ENCODE measurements around the gene GSG1L. TPM values are rescaled to one million over a fixed set of nuclear protein-coding genes. Genes with fewer than 3 reads are reported as not detected.

Gene GSG1L
- total RNA-seq, 1 donor from 2014 or later, result not detected

GRCh38 chr16:27841911-27842310 lies 221.6 kb downstream of the GSG1L start:
- H3K4me3 ChIP-seq, result no peak overlapping the region
- intact Hi-C loops (cut with DNase I), result no loop called here
- no peaks in the 10 kb centered on the region for H3K27me3 ChIP-seq
- DNase-seq (ENCODE audit: low spot score in 2 of 2), result no peak
- no peaks in the 10 kb centered on the region for H3K4me1 ChIP-seq
- TF ChIP-seq CTCF (IDR thresholded peaks at IDR 0.05), result no peak
- no peaks in the 10 kb centered on the region for H3K36me3 ChIP-seq
- H3K9me3 ChIP-seq, result no peaks in the 10 kb centered on the region
- H3K27ac ChIP-seq, result no peak overlapping the region

GRCh38 chr16:27841061-27841801 lies 222.3 kb downstream of the GSG1L start:
- no peaks in the 10 kb centered on the region for H3K27me3 ChIP-seq
- intact Hi-C loops (cut with DNase I), result no loop called here
- no peak for TF ChIP-seq CTCF (IDR thresholded peaks at IDR 0.05)
- H3K36me3 ChIP-seq, result no peaks in the 10 kb centered on the region
- no peaks in the 10 kb centered on the region for H3K4me1 ChIP-seq
- no peak overlapping the region for H3K27ac ChIP-seq
- H3K4me3 ChIP-seq, result no peak overlapping the region
- no peaks in the 10 kb centered on the region for H3K9me3 ChIP-seq
- DNase-seq (ENCODE audit: low spot score in 2 of 2), result no peak

GRCh38 chr16:27840311-27841060 lies 223.0 kb downstream of the GSG1L start:
- Histone ChIP-seq H3K27ac (no peak overlapping the region), H3K36me3 (no peaks in the 10 kb centered on the region), H3K27me3 (no peaks in the 10 kb centered on the region), H3K4me3 (no peak overlapping the region), H3K9me3 (no peaks in the 10 kb centered on the region), H3K4me1 (no peaks in the 10 kb centered on the region)
- TF ChIP-seq CTCF (IDR thresholded peaks at IDR 0.05), result no peak
- intact Hi-C loops (cut with DNase I), result no loop called here
- DNase-seq (ENCODE audit: low spot score in 2 of 2), result no peak

GRCh38 chr16:27839419-27839818 lies 224.1 kb downstream of the GSG1L start:
- Histone ChIP-seq H3K9me3 (no peaks in the 10 kb centered on the region), H3K4me1 (no peaks in the 10 kb centered on the region), H3K27ac (no peak overlapping the region), H3K27me3 (no peaks in the 10 kb centered on the region), H3K4me3 (no peak overlapping the region), H3K36me3 (no peaks in the 10 kb centered on the region)
- intact Hi-C loops (cut with DNase I), result no loop called here
- no peak for TF ChIP-seq CTCF (IDR thresholded peaks at IDR 0.05)
- no peak for DNase-seq (ENCODE audit: low spot score in 2 of 2)

- no peak for TF ChIP-seq CTCF (IDR thresholded peaks at IDR 0.05)
- H3K4me3 ChIP-seq, result no peak overlapping the region
- intact Hi-C loops (cut with DNase I), result no loop called here
- peaks cover 0 to 4% of the 10 kb centered on the region in 2 donors for H3K9me3 ChIP-seq
- H3K4me1 ChIP-seq, result no peaks in the 10 kb centered on the region
- no peaks in the 10 kb centered on the region for H3K27me3 ChIP-seq
- H3K36me3 ChIP-seq, result no peaks in the 10 kb centered on the region
- H3K27ac ChIP-seq, result no peak overlapping the region
- DNase-seq (ENCODE audit: low spot score in 2 of 2), result no peak
Measured at GRCh38 chr16:27838536-27839175, 224.9 kb downstream of the GSG1L start.
